BLaER1 (cell line): ENCODE data around the gene GSTO1.
"Not testable (repeated sequence)": the region's sequence is repeated elsewhere in the genome, so short reads cannot be mapped to it uniquely, and the experiment has no call there.

Experiments used
- H3K27ac ChIP-seq: shearing (Covaris generic); formaldehyde crosslinking; 2 replicates; pipeline ENCODE4 v1.8.1; 2022
- H3K27me3 ChIP-seq: shearing (Covaris generic); formaldehyde crosslinking; 2 replicates; pipeline ENCODE4 v1.8.1; 2022
- H3K36me3 ChIP-seq: shearing (Covaris generic); formaldehyde crosslinking; 2 replicates; pipeline ENCODE4 v1.8.1; 2022
- H3K4me1 ChIP-seq: shearing (Covaris generic); formaldehyde crosslinking; 2 replicates; pipeline ENCODE4 v1.8.1; 2022
- H3K4me2 ChIP-seq: shearing (Covaris generic); formaldehyde crosslinking; 2 replicates; pipeline ENCODE4 v1.8.1; 2022
- H3K4me3 ChIP-seq: shearing (Covaris generic); formaldehyde crosslinking; 2 replicates; pipeline ENCODE4 v1.8.1; 2022
- H3K9ac ChIP-seq: shearing (Covaris generic); formaldehyde crosslinking; 2 replicates; pipeline ENCODE4 v1.8.1; 2022
- H3K9me3 ChIP-seq: shearing (Covaris generic); formaldehyde crosslinking; 2 replicates; pipeline ENCODE4 v1.8.1; 2022
- H4K20me1 ChIP-seq: shearing (Covaris generic); formaldehyde crosslinking; 2 replicates; pipeline ENCODE4 v1.8.1; 2022
- Cebpa-rat ChIP-seq: shearing (Covaris generic); IDR thresholded peaks from 2 replicates; pipeline ENCODE4 v1.8.1; 2022

Gene GSTO1

DNA sequence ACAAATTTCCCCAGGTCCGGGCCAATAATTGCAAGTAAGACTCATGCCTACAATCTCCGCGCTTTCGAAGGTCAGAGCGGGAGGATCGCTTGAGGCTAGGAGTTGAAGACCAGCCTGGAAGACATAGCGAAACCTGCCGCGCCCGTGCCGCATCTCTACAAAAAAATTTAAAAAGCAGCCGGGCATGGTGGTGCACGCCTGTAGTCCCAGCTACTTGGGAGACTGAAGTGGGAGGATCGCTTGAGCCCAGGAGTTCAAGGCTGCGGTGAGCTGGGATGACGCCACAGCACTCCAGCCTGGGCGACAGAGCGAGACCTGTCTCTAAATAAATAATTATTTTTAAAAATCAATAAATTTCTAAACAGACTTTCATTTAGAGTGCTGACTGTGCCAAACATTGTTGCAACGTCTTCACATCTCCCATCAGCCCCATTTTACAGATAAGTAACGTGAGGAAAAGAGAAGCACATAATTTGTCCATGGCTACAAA lies 22.0 kb upstream of the GSTO1 start:
- Histone ChIP-seq H3K9me3 (peaks cover 47% of the 10 kb centered on the region), H3K27ac (no peak overlapping the region), H3K4me2 (peak overlapping the region; percentile 75), H3K9ac (no peak overlapping the region), H3K27me3 (peaks cover 30% of the 10 kb centered on the region), H4K20me1 (no peaks in the 10 kb centered on the region), H3K4me3 (peak overlapping the region; percentile 70), H3K4me1 (peaks cover 6% of the 10 kb centered on the region; the same call in 1 of the 2 replicates), H3K36me3 (no peaks in the 10 kb centered on the region)
- TF ChIP-seq Cebpa-rat, result no peak

DNA sequence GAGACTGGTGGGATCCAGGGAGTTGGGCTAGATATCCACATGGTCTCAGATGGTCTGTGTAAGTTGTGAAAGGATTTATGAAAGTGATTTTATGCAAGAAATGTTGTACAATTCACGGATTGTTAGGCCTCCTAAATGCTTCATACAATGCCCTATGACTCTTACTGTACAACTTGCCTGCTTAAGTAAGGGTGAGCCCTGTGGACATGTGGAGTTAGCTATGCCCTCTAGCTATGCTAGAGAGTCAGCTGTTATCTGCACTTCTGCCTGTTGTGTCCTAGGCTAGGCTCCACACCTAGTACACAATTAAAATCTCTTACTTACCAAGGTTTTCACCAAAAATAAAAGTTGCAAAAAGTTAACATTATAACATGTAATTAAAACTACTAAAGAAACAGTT lies 20.9 kb upstream of the GSTO1 start:
- Histone ChIP-seq H3K9me3 (peaks cover 47% of the 10 kb centered on the region), H3K27me3 (peaks cover 30% of the 10 kb centered on the region), H3K4me3 (no peak overlapping the region), H3K27ac (no peak overlapping the region), H3K4me2 (no peak overlapping the region), H3K4me1 (peaks cover 6% of the 10 kb centered on the region; the same call in 1 of the 2 replicates), H4K20me1 (no peaks in the 10 kb centered on the region), H3K36me3 (no peaks in the 10 kb centered on the region), H3K9ac (no peak overlapping the region)
- TF ChIP-seq Cebpa-rat, result no peak

DNA sequence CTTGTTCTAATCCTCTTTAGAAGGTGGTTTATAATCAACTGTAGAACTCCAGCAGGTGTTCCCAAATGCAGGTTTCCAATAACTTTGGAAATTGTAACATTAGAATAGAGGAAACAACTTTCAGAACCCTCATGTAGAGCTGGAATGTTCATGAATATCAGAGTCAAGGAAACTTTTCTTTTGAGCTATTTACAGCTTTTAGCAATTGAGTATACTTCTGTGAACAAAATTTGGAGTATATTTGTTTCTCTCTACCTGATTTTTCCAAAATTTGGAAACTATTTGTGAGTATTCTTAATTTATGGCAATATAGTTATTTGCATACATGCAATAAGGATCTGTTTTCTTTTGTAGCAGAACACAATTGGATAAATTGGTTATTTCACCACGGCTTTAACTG lies 19.8 kb upstream of the GSTO1 start:
- TF ChIP-seq Cebpa-rat, result no peak
- no peak overlapping the region for H3K4me3 ChIP-seq
- H3K27me3 ChIP-seq, result peaks cover 30% of the 10 kb centered on the region
- peaks cover 47% of the 10 kb centered on the region for H3K9me3 ChIP-seq
- no peak overlapping the region for H3K9ac ChIP-seq
- H4K20me1 ChIP-seq, result no peaks in the 10 kb centered on the region
- H3K36me3 ChIP-seq, result no peaks in the 10 kb centered on the region
- peaks cover 6% of the 10 kb centered on the region; the same call in 1 of the 2 replicates for H3K4me1 ChIP-seq
- no peak overlapping the region for H3K27ac ChIP-seq
- H3K4me2 ChIP-seq, result no peak overlapping the region

DNA sequence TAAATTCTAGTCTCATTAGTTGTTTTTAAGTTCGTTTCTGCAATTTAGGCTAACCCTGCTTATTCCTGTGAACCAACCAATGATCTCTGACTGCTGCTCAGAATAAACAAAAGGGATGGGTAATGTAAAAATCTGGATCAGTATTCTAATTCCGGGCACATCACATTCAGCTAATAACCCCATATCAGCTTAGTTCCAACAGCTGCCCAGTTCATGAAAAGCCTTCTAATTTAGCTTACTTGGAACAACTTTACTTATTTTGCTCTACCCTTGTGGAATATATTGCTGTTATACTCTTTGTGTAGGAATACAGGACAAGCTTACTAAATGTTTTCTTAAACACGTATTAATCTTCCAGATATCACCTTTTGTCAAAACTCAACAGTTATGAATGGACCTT lies 18.9 kb upstream of the GSTO1 start:
- H3K4me1 ChIP-seq, result peaks cover 6% of the 10 kb centered on the region; the same call in 1 of the 2 replicates
- no peak overlapping the region for H3K27ac ChIP-seq
- H3K36me3 ChIP-seq, result no peaks in the 10 kb centered on the region
- H3K9ac ChIP-seq, result no peak overlapping the region
- no peak overlapping the region for H3K4me3 ChIP-seq
- H3K9me3 ChIP-seq, result peaks cover 47% of the 10 kb centered on the region
- no peaks in the 10 kb centered on the region for H4K20me1 ChIP-seq
- TF ChIP-seq Cebpa-rat, result no peak
- H3K27me3 ChIP-seq, result peaks cover 29% of the 10 kb centered on the region
- H3K4me2 ChIP-seq, result no peak overlapping the region

DNA sequence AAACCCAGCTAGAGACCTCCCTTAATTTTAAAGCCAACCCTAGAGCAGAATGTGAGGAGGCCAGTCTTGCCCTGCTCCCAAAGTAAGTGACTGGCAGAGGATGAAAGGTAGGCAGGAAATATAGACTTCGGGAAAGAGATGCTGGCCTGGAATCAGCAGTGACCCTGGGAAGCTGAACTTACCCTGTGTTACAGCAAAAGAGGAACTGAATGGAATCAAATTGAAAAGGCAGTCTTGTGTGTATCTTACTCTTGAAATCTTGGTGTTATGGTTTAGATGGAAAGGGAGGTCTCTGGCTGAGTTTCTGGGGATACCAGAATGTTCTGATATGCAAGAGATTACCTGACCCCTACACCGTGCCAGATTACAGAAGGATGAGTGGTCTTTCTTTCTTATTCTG lies 14.6 kb upstream of the GSTO1 start:
- TF ChIP-seq Cebpa-rat, result no peak
- no peaks in the 10 kb centered on the region for H3K36me3 ChIP-seq
- peaks cover 17% of the 10 kb centered on the region for H3K9me3 ChIP-seq
- H3K9ac ChIP-seq, result no peak overlapping the region
- H3K4me1 ChIP-seq, result no peaks in the 10 kb centered on the region
- H3K4me3 ChIP-seq, result no peak overlapping the region
- H3K27me3 ChIP-seq, result no peaks in the 10 kb centered on the region
- H3K4me2 ChIP-seq, result no peak overlapping the region
- no peaks in the 10 kb centered on the region for H4K20me1 ChIP-seq
- H3K27ac ChIP-seq, result no peak overlapping the region

DNA sequence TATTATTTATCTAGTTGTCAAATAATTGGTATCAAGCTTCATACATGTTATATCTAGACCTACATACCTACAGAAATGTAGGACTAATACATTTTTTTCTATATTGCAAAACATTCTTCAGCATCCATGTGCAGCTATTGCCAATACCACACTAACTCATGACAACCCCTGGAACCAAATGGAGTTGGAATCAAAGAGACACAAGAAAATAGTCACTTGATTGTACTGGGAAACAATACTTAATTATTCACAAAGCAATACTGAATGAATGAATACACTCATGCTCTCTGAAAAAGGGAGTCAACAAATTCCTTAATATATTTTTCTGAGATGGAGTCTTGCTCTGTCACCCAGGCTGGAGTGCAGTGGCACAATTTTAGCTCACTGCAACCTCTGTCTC lies 12.1 kb upstream of the GSTO1 start:
- no peak overlapping the region for H3K27ac ChIP-seq
- no peaks in the 10 kb centered on the region for H3K4me1 ChIP-seq
- H4K20me1 ChIP-seq, result no peaks in the 10 kb centered on the region
- no peak overlapping the region for H3K4me3 ChIP-seq
- H3K9ac ChIP-seq, result no peak overlapping the region
- H3K9me3 ChIP-seq, result peaks cover 26% of the 10 kb centered on the region
- H3K27me3 ChIP-seq, result no peaks in the 10 kb centered on the region
- no peaks in the 10 kb centered on the region for H3K36me3 ChIP-seq
- no peak overlapping the region for H3K4me2 ChIP-seq
- no peak for TF ChIP-seq Cebpa-rat

DNA sequence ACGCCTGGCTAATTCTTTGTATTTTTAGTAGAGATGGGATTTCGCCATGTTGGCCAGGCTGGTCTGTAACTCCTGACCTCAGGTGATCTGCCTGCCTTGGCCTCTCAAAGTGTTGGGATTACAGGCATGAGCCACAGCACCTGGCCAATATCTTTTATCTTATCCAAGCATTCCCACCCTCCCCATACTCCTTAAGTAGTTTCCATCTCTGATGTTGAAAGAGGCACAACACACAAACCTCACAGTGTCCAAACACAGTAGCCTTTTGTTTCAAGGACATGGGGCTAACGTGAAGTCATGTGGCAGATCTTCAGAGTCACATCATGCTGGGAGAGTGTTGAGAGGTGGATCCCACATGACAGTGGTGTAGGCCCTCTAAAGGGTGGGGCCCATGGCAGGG lies 11.7 kb upstream of the GSTO1 start:
- not testable (repeated sequence) for H3K4me2 ChIP-seq

DNA sequence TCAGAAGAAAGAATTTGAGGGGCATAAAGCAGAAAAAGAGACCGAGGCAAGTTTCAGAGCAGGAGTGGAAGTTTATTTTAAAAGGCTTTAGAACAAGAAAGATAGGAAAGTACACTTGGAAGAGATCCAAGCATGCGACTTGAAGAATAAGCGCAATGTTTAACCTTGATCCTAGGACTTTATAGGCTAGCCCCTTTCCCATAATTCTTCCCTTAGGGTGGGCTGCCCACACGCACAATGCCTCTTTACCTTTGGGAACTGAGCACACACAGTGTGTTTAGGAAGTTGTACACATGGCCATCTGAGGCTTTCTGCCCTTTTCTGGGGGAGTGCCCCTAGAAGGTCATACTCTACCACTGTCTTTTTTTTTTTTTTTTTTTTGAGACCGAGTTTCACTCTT lies 11.2 kb upstream of the GSTO1 start:
- TF ChIP-seq Cebpa-rat, result no peak
- no peak overlapping the region for H3K4me3 ChIP-seq
- H3K36me3 ChIP-seq, result no peaks in the 10 kb centered on the region
- no peaks in the 10 kb centered on the region for H4K20me1 ChIP-seq
- no peaks in the 10 kb centered on the region for H3K27me3 ChIP-seq
- no peak overlapping the region for H3K27ac ChIP-seq
- H3K4me2 ChIP-seq, result no peak overlapping the region
- peaks cover 27% of the 10 kb centered on the region for H3K9me3 ChIP-seq
- H3K4me1 ChIP-seq, result no peaks in the 10 kb centered on the region
- H3K9ac ChIP-seq, result no peak overlapping the region

More for the DNA sequence above, 11.7 kb upstream of the GSTO1 start:
- H3K4me1 ChIP-seq, H3K36me3 ChIP-seq, H3K27ac ChIP-seq, H3K4me3 ChIP-seq, H3K27me3 ChIP-seq, H4K20me1 ChIP-seq, H3K9ac ChIP-seq: not testable (repeated sequence)
- H3K9me3 ChIP-seq, result peaks cover 26% of the 10 kb centered on the region

DNA sequence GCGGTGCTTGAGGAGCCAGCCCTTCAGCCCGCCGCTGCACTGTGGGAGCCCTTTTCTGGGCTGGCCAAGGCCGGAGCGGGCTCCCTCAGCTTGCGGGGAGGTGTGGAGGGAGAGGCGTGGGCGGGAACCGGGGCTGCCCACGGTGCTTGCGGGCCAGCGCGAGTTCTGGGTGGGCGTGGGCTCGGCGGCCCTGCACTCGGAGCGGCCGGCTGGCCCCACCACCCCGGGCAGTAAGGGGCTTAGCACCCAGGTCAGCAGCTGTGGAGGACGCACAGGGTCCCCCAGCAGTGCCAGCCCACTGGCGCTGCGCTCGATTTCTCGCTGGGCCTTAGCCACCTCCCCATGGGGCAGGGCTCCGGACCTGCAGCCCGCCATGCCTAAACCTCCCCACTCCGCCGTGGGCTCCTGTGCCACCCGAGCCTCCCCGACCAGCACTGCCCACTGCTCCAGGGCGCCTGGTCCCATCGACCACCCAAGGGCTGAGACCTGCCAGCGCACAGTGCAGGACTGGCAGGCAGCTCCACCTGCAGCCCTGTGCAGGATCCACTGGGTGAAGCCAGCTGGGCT lies 9.5 kb upstream of the GSTO1 start:
- H3K4me3 ChIP-seq, result no peak overlapping the region
- no peak overlapping the region for H3K9ac ChIP-seq
- H3K9me3 ChIP-seq, result peaks cover 32% of the 10 kb centered on the region
- H3K27ac ChIP-seq, result no peak overlapping the region
- no peaks in the 10 kb centered on the region for H3K4me1 ChIP-seq
- H3K27me3 ChIP-seq, result no peaks in the 10 kb centered on the region
- no peaks in the 10 kb centered on the region for H3K36me3 ChIP-seq
- no peaks in the 10 kb centered on the region for H4K20me1 ChIP-seq
- TF ChIP-seq Cebpa-rat, result no peak
- H3K4me2 ChIP-seq, result no peak overlapping the region

DNA sequence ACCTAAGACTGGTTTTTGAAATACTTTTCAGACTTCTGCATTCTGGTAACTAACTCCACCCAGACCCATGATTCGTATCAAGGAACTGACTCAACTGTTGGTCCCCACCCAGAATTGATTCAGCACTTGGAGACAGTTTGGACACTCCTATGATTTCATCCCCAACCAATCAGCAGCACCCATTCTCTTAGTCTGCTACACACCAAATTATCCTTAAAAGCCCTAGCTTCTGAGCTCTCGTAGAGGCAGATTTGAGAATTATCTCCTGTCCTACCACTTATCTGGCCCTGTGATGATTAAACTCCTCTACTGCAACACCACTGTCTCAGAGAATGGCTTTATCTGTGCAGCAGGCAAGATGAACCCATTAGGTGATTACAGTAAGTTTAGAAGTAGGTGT lies 7.7 kb upstream of the GSTO1 start:
- Histone ChIP-seq H3K4me1 (no peaks in the 10 kb centered on the region), H3K9ac (no peak overlapping the region), H4K20me1 (no peaks in the 10 kb centered on the region), H3K9me3 (peaks cover 32% of the 10 kb centered on the region), H3K27ac (no peak overlapping the region), H3K4me2 (no peak overlapping the region), H3K4me3 (no peak overlapping the region), H3K27me3 (no peaks in the 10 kb centered on the region), H3K36me3 (no peaks in the 10 kb centered on the region)
- TF ChIP-seq Cebpa-rat, result no peak

DNA sequence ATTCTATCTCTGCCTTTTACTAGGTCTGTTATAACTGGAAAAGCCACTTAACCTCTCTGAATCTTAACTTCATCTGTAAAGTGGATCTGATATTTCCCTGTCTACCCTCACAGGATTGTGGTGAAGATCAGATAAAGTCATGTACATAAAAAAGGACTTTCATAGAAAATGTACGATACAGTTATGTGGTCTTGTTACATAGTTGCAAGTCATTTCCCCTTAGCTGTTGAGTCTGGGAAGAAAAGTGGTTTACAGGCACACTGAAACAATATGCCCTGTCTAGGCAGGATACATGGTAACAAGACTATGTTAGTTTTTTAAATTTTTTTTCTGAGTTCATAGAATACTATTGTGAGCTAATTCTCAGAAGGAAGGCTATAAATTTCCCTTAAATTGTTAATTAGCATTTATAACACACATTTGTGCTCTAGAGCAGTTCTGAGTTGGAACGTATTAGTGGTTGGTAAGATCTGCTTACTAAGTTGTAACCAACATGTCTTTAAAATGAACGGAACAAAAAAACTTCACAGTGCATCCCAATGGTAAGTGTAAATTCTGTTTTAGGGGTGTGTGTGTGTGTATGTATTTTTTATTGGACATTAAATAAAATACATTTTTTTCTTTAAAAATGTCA lies 7.1 kb upstream of the GSTO1 start:
- Histone ChIP-seq H3K4me2 (no peak overlapping the region), H4K20me1 (no peaks in the 10 kb centered on the region), H3K9me3 (peaks cover 32% of the 10 kb centered on the region), H3K4me3 (no peak overlapping the region), H3K9ac (no peak overlapping the region), H3K36me3 (no peaks in the 10 kb centered on the region), H3K27ac (no peak overlapping the region), H3K4me1 (no peaks in the 10 kb centered on the region), H3K27me3 (no peaks in the 10 kb centered on the region)
- TF ChIP-seq Cebpa-rat, result no peak

DNA sequence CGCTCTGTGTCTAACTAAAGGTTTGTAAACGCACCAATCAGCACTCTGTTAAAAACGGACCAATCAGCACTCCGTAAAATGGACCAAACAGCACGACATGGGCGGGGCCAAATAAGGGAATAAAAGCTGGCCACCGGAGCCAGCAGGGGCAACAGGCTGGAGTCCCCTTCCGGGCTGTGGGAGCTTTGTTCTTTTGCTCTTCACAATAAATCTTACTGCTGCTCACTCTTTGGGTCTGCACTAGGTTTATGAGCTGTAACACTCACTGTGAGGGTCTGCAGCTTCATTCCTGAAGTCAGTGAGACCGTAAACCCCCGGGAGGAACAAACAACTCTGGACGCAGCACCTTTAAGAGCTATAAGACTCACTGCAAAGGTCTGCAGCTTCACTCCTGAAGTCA lies 5.8 kb upstream of the GSTO1 start:
- H3K4me3 ChIP-seq, H3K9ac ChIP-seq, H3K36me3 ChIP-seq, H4K20me1 ChIP-seq, H3K27me3 ChIP-seq, H3K27ac ChIP-seq, H3K4me1 ChIP-seq, H3K4me2 ChIP-seq: not testable (repeated sequence)
- peaks cover 32% of the 10 kb centered on the region for H3K9me3 ChIP-seq
